HG03378 (cell line): ENCODE results near the gene B4GALT4.

Experiments
- ATAC-seq: cut with Tn5 transposase; IDR thresholded peaks from one replicate; pipeline ENCODE4 v1.9.1; 2021; ENCODE audit warnings: mild to moderate bottlenecking, moderate library complexity; ENCODE audit not compliant: unreplicated experiment

Gene B4GALT4

DNA sequence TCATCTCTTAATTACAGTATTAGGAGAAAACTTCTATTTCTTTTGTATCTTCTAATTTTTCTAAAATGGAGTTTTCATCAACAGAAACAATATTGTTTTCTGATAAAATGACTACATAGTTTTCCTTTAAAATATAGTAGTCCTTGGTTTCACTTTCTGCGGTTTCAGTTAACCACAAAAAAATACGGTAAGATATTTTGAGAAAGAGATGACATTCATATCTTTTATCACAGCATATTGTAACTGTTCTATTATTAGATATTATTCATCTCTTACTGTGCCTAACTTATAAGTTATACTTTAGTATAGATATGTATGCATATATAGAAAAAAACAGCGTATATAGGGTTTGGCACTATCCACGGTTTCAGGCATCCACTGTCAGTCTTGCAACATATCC lies 2.3 kb downstream of the B4GALT4 start:
- ATAC-seq, result no peak

DNA sequence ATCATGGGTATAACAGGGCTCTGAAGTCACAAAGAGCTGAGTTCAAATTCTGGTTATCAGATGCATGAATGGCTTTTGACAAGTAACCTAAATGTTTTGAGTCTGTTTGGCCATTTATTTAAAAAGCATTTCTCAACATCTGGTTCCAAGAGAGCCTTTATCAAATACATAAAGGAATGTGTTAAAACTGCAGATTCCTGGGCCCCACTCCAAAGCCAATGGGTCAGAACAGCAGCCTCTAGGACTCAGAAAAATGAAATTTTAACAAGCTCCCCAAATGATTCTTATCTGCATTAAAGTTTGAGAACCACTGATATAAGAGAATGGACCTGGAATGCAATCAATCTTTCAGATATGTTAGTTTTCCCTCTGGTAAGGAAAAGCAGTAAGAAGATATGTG lies 3.4 kb downstream of the B4GALT4 start:
- no peak for ATAC-seq

DNA sequence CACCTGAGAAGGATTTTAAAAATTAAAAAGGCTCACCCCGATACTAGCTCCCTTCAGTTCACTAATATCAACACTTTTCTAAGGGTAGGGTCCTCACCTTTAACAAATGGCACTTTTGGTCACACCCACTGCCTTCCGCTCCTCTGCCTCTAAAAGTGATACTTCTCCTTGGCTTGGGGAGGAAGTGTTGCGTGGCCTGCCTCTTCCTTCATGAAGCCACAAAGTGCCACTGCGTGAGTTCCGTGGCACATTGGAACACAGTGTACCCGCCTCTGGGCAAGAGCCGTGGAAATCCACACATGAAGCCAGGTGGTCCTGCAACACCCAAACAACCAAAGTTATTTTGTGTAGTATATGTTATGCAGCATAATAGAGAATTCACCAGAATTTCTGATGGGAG lies 3.9 kb downstream of the B4GALT4 start:
- ATAC-seq, result no peak

DNA sequence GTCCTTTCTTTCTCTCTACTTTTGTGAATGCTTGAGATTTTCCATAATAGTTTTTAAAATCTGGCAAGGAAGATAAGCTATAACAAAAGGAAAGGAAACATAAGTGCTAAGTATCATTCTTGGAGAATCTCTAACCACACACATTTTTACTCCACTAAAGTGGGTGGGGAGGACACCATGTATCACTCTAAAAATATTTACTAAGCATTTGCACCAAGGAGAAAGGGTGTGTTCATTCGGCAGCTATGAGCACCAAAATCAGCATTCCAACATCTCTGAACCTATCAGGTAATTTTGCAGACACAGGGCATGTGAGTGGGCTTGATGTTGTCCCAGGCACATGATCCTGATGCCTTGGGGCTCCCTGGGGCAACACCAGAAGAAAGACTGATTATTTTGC lies 5.5 kb downstream of the B4GALT4 start:
- no peak for ATAC-seq

DNA sequence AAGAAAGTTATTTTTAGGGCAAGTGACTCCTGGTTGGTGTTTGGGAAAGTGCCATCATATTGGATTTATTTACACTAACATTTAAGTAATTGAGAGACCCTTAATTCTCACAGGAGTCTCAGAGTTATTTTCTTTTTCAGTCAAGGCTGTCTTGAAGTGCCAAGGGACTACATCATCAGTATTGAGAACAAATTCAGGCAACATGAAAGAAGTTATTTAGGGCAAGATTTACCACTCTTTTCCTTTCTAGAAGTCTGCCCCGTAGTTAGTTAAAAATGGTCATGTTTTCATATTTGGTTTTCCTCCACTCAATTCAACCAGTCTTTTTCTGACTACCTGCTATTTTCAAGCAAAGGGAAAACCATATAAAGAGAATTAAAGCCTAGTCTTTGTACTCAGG lies 6.1 kb downstream of the B4GALT4 start:
- ATAC-seq, result no peak

DNA sequence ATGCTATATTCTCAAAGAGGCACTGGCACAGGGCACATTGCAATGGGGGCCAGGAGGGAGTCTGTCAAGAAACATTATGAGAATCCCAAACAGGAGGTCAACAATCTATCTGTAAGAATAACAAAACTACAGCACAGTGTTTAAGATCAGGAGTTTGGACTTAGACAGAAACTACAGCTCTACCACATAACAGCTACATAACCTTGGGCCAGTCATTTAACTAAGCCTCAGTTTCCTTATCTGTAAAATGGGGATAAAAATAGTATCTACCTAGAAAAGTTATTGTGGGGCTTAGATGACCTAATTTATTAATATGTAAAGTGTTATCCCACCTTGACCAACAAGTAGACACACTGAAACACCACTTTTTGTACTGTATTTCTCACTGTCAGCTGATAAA lies 9.9 kb downstream of the B4GALT4 start:
- ATAC-seq, result no peak

DNA sequence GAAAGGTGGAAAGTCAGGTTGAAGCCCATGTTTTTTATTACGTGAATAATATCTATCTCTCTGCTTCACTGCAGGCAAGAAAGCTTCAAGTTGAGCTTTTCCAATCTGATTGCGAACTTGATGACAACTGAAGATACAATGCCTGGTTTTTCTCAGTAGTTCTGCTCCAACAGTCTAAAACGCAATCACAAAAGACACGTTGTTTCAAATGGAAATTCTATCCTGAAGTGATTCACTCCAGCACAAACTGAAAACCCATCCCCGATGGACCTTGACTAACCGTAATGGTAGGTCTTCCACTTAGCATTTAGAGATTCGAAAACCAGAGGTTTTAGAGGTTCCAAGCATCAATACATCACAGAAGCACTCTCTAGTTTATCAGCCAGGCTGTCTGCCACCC lies 10.6 kb downstream of the B4GALT4 start:
- no peak for ATAC-seq

DNA sequence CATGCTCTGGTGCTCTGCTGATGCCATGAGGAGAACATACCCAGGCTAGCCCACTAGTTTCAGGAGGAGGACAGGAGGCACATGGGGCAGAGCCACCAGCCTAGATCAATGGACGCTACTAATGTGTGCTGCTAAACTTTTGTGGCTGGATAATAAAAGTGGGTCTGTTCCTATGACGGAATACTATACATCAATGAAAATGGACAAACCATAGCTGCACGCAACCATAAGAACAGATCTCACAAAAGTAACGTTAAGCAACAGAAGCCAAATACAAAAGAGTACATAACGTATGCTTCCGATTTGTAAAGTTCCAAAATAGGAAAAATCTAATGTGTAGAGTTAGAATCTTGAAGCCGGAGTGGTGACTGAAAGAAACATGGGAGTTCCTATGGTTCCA lies 11.5 kb downstream of the B4GALT4 start:
- ATAC-seq, result no peak

DNA sequence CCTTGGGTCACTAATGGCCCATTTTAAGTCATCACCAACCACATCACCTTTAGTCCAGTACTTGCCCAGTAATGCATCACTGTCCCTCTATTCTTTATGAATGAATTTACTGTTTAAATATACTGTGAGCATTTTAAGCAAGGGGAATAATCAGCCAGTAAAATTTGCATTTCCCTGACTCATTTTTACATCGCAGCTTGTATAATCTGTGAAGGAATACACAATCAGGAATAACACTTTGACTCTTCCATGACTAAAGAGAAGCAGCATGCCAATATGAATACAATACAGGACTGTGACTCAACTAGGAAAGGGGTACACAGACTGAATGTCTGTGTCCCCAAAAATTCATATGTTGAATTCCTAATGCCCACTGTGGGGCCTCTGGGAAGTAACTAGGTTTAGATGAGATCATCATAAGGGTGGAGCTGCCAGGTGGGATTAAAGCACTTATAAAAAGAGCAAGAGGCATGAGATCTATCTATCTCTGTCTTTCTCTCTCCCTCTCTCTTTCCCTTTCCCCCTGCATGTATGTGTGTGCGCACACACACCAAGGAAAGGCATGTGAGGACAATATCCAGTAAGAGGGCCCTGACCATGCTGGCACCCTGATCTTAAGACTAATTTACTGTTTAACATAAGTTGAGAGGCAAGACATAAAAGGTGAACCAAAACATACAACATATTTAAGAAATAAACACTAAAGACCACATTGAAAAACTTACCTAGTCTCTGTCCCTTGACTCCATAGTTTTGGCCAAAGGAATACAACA lies 12.1 kb downstream of the B4GALT4 start:
- ATAC-seq, result no peak

DNA sequence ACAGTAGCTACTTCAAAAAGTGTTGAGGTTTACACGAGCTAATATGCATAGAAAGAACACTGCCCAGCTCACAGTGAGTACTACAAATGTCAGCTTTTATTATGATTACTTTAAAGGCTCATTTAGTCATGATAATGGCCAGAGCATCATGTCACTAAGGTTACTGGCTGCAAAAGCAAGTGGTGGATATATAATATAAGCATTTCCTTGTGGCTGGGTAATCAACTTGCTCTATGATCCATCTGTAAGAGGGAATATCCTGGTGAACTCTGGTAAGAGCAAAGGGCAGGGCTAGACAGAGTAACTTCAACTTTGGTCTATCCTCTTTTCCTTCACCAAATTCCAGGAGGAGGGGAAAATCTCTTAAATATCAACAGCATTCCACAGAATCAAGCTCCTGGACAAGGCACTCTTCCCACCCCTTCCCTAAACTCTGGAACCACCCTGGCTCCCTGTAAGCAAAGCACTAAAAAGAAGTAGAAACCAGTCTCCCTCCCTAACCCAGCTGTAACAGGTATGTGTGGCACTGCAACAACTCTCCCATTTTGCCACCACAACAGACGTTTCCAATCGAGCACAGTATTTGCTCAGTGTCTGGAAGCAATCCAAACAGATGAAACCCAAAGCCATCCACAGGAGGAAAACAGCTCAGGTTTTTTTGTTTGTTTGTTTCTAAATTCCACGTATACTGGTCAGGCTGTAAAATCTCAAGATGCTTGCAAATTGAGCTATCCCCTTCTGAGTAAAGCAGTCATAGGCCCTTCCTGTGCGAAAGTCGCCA lies 13.4 kb downstream of the B4GALT4 start:
- ATAC-seq, result no peak

DNA sequence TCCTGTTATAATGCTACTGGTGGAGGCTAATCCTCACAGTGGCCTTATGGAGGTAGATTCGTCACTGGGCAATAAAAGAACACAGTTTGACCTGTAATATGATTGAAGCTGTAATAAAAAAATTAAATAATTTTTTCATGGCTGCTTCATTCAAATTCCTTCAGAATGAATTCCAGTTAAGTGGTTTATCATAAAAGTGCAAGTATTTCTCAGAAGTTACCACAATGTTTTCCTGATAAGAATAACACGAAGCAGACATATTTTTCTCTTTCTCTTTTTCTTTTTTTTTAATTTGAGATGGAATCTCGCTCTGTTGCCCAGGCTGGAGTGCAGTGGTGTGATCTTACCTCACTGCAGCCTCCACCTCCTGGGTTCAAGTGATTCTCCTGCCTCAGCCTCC lies 15.6 kb downstream of the B4GALT4 start:
- no peak for ATAC-seq

DNA sequence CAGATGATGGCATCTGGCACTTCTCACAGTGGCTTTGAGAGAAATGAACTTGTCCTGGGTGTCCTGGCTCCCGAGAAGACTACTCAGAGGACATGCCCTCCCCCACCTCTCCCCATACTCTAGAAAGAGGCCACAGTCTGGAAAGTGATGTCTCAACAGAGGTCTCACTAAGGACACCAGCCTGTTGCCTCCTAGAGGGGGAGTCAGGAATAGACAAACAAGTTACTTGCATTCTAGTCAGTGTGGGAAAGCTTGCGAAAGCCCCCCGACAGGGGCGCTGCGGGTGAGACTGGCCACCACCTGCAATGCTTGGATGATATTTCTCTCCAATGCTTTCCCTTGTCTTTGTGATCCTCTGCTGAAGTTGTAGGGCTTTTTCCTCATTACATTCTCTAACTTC lies 17.2 kb downstream of the B4GALT4 start:
- no peak for ATAC-seq

DNA sequence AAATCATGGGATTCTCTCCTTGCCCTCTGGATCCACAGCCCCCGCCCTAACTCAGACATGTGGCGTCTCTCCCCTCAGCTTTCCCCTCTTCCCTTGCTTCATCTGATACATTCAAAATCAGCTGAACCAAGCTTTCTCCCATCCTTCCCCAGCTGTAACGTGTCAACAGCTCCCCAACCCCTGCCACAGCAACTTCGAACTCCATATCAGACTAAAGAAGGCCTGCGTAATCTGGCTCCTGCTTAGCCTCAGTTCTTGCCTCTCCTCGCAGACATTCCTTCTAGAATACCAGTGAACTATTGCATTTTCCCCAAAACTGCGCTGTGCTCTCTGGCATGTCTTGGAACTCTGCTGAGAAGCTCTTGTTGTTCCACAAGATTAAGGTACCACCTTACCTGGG lies 18.3 kb downstream of the B4GALT4 start:
- ATAC-seq, result no peak

DNA sequence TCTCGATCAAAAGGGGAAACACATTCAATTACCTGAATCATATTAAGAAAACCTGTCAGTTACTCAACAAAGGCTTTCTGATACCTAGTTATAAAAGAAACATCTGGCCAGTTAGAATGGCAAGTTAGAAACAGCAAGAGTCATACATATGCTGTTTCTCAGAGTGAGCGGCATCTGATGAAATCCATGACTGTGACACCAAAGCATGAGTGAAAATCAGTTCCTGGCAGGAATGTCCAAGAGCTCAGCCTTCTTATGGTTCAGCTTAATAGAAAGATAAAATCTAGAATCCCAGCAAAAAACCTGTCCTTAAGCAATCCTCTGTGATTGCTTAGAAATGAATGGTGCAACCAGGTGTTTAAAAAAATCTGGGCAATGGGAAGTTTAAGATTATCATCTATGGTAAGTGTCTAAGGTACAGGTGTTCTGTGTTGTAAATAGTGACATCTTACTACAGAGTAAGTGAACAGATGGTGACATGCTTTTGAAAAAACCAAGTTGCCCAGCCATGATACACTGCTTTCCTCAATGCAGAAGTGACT lies 18.8 kb downstream of the B4GALT4 start:
- no peak for ATAC-seq

DNA sequence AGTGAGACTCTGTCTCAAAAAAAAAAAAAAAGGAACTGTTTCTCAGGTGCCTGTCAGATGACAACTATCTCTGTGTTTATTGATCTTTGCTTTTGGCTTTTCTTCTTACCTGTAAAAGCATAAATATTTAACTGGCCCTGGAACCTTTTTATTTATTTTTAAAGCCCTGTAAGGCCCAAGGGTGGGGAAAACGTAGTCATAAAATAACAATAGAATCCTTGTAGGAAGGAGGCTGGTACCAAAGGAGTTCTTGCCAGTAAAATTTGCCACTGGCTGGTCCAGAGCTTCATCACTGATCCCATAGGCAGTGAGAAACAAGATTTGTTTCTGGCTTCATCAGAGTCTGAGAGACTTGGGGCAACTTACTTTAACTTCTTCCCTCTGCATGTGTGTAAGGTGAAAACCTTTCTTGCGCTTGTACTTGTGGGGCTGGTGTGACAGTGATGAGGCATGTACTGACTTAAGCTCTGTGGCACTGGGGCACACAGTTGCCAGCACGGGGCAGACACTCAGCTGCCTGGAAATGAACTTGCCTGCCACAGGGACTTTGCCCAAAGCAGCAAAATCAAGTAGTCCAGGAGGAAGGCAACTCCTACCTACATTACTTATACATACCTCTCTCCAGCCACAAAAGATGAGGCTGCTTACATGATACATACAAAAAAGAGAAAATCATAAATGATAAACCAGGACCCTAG lies 19.6 kb downstream of the B4GALT4 start:
- ATAC-seq, result no peak

DNA sequence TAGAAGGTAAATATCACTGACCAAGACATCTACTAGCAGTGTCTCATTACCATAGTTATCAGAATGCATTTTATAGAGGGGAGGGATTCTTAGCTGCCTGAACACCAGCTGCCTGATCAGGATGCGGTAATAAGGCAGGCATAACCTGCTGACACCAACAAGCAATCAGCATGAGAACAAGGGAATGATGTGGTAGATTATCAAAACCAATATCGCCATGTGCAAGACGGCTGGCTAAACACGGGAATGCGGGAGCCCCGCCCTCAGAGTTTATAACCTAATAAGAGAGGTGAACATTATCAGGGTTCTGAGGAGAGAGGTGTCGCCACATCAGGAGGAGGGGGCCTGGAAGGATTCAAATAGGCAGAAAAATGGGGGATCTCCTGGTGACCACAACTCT lies 20.5 kb downstream of the B4GALT4 start:
- ATAC-seq, result no peak

DNA sequence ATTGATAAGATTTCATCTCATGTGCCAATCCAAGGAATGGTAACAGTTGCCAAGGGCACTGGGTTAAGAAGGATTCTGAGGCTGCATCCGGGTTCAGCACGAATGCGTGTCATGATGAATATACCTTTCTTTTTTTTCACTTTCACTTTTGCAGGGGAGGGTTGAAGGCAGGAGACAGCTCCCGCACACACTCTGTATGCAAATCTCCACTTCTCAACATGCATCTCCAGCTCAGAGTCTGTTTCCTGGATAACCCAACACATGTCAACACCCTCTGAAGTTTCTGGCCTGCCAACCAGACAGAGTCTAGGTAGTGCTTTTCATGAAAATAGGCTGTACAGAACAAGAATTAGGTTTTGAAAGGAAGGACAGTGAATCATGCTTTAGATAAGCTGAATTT lies 21.6 kb downstream of the B4GALT4 start:
- peak; percentile 100 for ATAC-seq

DNA sequence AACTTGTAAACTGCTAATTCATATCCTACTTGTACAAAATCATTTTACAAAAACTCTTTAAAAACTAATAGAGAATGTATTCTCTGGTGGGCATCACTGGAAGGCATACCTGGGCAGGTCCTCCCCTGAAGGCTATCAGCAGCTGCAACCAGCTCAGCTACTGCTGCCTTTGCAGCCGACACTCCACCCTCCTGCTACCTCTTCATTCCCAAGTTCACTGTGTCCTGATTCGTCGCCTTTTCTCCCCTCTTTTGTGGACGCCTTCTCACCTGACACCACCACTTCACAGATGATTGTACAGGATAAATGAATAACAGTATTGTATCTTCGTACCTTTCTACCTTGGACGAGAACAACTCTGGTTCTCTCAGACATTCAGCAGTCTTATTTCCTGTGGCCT lies 28.9 kb downstream of the B4GALT4 start:
- ATAC-seq, result no peak

DNA sequence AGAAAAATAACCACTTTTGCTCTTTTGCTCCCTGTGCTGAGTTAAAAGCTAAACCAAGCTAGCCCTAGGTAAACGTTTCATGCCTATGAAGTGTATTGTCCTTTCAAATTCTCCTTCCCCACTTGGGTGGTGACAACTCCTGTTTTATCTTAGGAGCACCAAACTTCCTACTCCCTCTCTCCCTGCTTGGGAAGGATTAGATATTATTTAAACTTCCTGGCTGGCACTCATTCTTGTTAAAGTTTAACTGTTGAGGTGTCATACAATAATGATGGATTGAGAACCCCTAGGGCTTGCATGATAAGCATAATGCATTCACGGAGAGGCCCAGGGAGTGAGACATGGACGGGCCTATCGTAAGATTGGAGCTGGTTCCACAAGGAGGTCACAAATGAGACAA lies 29.5 kb downstream of the B4GALT4 start:
- no peak for ATAC-seq

DNA sequence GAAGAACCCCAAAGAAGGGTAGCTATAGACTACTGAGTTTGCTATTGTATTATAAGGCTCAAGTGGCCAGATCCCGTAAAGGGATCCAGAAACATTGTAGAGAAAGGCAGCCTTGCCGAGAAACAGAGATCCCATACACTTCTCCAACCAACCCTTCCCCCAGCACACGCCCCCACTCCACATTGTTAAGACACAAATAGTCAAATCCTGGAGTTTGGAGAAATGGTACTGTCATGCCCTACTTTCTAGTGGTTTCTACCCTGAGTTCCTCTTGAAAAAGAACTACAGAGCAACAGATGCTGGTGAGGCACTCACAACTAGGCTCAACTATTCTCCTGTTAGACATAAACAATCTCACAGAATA lies 33.2 kb downstream of the B4GALT4 start:
- no peak for ATAC-seq

DNA sequence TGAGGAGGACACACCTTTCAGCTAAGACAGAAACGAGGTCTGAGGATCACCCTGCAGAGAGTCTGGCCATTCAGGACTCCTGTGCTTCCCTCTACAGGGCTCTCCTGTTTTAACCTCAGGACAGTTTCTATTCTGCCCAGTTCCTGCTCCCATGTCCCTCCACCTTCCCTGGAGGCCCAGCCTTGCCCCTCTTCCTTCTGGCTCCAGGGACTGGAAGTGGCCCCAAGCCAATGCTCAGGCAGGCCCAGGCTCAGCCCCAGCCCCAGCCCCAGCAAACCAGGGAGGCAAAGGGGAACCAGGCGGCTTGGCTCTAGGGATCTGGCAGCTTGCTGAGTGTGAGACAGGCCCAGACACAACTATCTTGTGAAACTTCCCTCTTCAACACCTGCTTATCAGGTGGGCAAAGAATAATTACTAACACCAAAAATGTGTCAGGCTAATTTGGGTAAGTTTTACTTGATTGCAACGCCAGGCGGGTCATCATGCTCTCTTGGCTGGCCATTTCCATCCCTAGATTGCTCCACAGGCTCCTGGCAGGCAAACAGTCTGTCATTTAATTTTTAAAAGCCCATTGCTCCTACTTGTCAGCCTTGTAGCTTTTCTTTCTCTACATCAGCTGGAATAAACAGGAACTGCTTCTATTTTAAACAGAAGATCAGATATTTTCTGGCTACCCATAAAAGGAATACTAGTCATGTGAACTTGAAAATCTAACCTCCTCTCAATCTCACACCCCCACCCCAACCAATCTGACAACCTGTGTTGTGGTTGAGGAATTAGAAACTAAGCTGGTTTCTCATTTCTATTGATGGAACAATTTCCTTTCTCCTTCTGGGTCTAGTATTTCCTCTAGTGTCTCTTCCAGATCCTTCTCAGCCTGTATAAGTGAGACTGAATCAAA lies 33.8 kb downstream of the B4GALT4 start:
- no peak for ATAC-seq
